Endothelial cell of umbilical vein (primary cell): ENCODE results near the gene SOX10. TPM values are rescaled to one million over a fixed set of nuclear protein-coding genes. Genes with fewer than 3 reads are reported as not detected.

ENCODE experiments used
- BruUV-seq: library from RNA; stranded (reverse); fragments of 400-500 nt; replicated peaks from 2 replicates; lab custom pipeline; 2021; lab: Mats Ljungman, UMichigan
- CTCF ChIA-PET: fragments of 300-600, 350-600 bp; sonication (Branson Sonifier 250); formaldehyde crosslinking; loops from one replicate; lab custom pipeline; 2021; ENCODE audit warnings: antibody characterized with exemption, inconsistent platforms; lab: Charles Lee
- POLR2A ChIA-PET: fragments of 300-600, 350-600 bp; sonication (Branson Sonifier 250); formaldehyde crosslinking; loops from one replicate; lab custom pipeline; 2021; ENCODE audit warnings: antibody characterized with exemption, inconsistent platforms; lab: Charles Lee
- DNase-seq: peaks from one replicate; pipeline ENCODE4 v3.0.0-alpha.2; 2011; ENCODE audit warnings: low read depth, low spot score
- FAIRE-seq: peaks from 2 replicates; lab custom pipeline; 2011; peaks lifted over from hg19 to GRCh38; lab: Jason Lieb, UNC
- H2AFZ ChIP-seq: 2 replicates; pipeline ENCODE4 v1.6.0; 2012; ENCODE audit warnings: low read depth, low read length, control low read depth, inconsistent platforms
- H3K27ac ChIP-seq: 2 replicates; pipeline ENCODE4 v1.5.1; 2011; ENCODE audit warnings: low read depth, mild to moderate bottlenecking, control low read depth, low read length, moderate library complexity; ENCODE audit not compliant: insufficient read depth
- H3K27me3 ChIP-seq, 2 experiments: 2 replicates each; pipeline versions ENCODE4 v1.6.0 to v1.6.1; 2011; ENCODE audit warnings: low read length in 2 of 2, mixed read lengths in 1 of 2; ENCODE audit not compliant: control insufficient read depth in 2 of 2, insufficient read depth in 2 of 2
- H3K36me3 ChIP-seq, 2 experiments: 2 replicates in 1 of 2; 3 replicates in 1 of 2; pipeline ENCODE4 v1.5.1; 2011; ENCODE audit warnings: low read length in 2 of 2, mild to moderate bottlenecking in 1 of 2, moderate library complexity in 1 of 2; ENCODE audit not compliant: control insufficient read depth in 2 of 2, insufficient read depth in 2 of 2; ENCODE audit errors: extremely low read depth in 1 of 2
- H3K4me1 ChIP-seq: 3 replicates; pipeline ENCODE4 v1.5.1; 2011; ENCODE audit warnings: mild to moderate bottlenecking, low read length; ENCODE audit not compliant: control insufficient read depth, insufficient read depth; ENCODE audit errors: extremely low read depth
- H3K4me2 ChIP-seq: 2 replicates; pipeline ENCODE4 v1.6.1; 2011; ENCODE audit warnings: low read length, control low read depth, mixed read lengths; ENCODE audit not compliant: insufficient read depth
- H3K4me3 ChIP-seq, 3 experiments: fragments of 200-600 bp in 1 of 3; sonication (generic), shearing (Covaris generic) in 1 of 3; replicated peaks in 1 of 3; 2 replicates each; pipeline ENCODE4 v1.5.1; 2011 to 2016; ENCODE audit warnings: control low read depth in 3 of 3, low read length in 3 of 3, mild to moderate bottlenecking in 2 of 3, inconsistent platforms in 1 of 3, low read depth in 1 of 3, moderate library complexity in 1 of 3; ENCODE audit not compliant: insufficient read depth in 1 of 3
- H3K79me2 ChIP-seq: 2 replicates; pipeline ENCODE4 v1.6.0; 2012; ENCODE audit warnings: low read length, inconsistent platforms; ENCODE audit not compliant: control insufficient read depth, insufficient read depth
- H3K9ac ChIP-seq: replicated peaks from 2 replicates; pipeline ENCODE3; 2011; ENCODE audit warnings: low read length, control low read depth; ENCODE audit not compliant: insufficient read depth; ENCODE audit errors: extremely low read depth
- H3K9me1 ChIP-seq: replicated peaks from 3 replicates; pipeline ENCODE4 v1.6.0; 2011; ENCODE audit warnings: mild to moderate bottlenecking, low read length; ENCODE audit not compliant: control insufficient read depth, insufficient read depth; ENCODE audit errors: extremely low read depth
- H3K9me3 ChIP-seq: replicated peaks from 2 replicates; pipeline ENCODE4 v1.5.1; 2012; ENCODE audit warnings: low read length, inconsistent platforms; ENCODE audit not compliant: control insufficient read depth, insufficient read depth
- H4K20me1 ChIP-seq: replicated peaks from 2 replicates; pipeline ENCODE3; 2011; ENCODE audit warnings: mild to moderate bottlenecking, low read length; ENCODE audit not compliant: control insufficient read depth, insufficient read depth; ENCODE audit errors: extremely low read depth
- CTCF ChIP-seq, 2 donors: IDR thresholded peaks; 1 replicate in 1 of 2; 2 replicates in 1 of 2; pipeline ENCODE4 v1.5.1; 2011; ENCODE audit warnings: low read length in 2 of 2, mild to moderate bottlenecking in 2 of 2, moderate library complexity in 2 of 2, control low read depth in 1 of 2, inconsistent platforms in 1 of 2, low read depth in 1 of 2; ENCODE audit not compliant: insufficient read depth in 1 of 2; ENCODE audit errors: extremely low read depth in 1 of 2
- GATA2 ChIP-seq: IDR thresholded peaks from 2 replicates; pipeline ENCODE4 v1.7.0; 2011; ENCODE audit warnings: low read depth, mild to moderate bottlenecking, moderate library complexity, mixed read lengths, low read length; ENCODE audit not compliant: insufficient read length, insufficient read depth
- POLR2AphosphoS5 ChIP-seq: IDR thresholded peaks from 2 replicates; pipeline ENCODE4 v1.6.1; 2012; ENCODE audit warnings: low read depth, mild to moderate bottlenecking, control low read depth, low read length, moderate library complexity; ENCODE audit not compliant: insufficient read depth
- dilution Hi-C: fragments of 300-500 bp; cut with MboI; formaldehyde crosslinking; loops from one replicate; pipeline ENCODE4 v1.15.0; 2019; ENCODE audit warnings: low sequenced_read_pairs; ENCODE audit not compliant: extremely low pct_ligation_motif_present
- intact Hi-C: fragments of 100-400 bp; cut with micrococcal nuclease; formaldehyde crosslinking; loops from one replicate; pipeline ENCODE4 v1.10.0; 2022
- polyA plus RNA-seq, 4 experiments: library from polyadenylated mRNA; depleted of rRNA in 3 of 4; stranded (reverse) in 3 of 4; unstranded in 1 of 4; fragments of >200 nt; gene quantifications; 2 replicates each; pipeline versions ENCODE4 v1.2.1 to v1.2.3, GENCODE V29; 2011 to 2012; ENCODE audit warnings: missing spikeins in 1 of 4
- total RNA-seq: library from RNA; stranded (reverse); gene quantifications from 2 replicates; pipeline ENCODE4 v1.2.3, GENCODE V29; 2021

SOX10 gene
- total and polyA plus RNA-seq, 2 donors (not counting 3 experiments of a cell fraction or from before 2014, with no cell fraction given): not detected

DNA sequence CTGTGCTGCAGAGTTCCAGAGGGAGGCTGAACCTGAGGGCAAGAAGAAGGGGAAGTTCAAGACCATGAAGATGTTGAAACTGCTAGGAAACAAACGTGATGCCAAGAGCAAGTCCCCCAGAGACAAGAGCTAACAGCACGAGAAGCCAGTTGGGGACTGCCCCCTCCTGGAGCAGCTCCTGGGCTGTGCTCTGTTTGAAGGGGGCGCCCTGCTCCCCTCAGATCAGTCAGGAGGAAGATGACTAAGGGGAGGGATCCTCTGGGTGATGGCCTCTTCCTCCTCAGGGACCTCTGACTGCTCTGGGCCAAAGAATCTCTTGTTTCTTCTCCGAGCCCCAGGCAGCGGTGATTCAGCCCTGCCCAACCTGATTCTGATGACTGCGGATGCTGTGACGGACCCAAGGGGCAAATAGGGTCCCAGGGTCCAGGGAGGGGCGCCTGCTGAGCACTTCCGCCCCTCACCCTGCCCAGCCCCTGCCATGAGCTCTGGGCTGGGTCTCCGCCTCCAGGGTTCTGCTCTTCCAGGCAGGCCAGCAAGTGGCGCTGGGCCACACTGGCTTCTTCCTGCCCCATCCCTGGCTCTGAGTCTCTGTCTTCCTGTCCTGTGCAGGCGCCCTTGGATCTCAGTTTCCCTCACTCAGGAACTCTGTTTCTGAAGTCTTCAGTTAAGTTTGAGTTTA lies 43.5 kb downstream of the SOX10 start:
- Histone ChIP-seq H4K20me1 (no peaks in the 10 kb centered on the region), H3K4me2 (no peak overlapping the region), H3K4me1 (peaks cover 5% of the 10 kb centered on the region), H3K36me3 (peaks cover 9 to 32% of the 10 kb centered on the region in 2 experiments), H3K79me2 (no peaks in the 10 kb centered on the region), H3K4me3 (no peak overlapping the region), H3K9me1 (no peaks in the 10 kb centered on the region), H3K9ac (no peak overlapping the region), H2AFZ (no peak overlapping the region), H3K27ac (no peak overlapping the region), H3K27me3 (no peaks in the 10 kb centered on the region), H3K9me3 (no peaks in the 10 kb centered on the region)
- dilution Hi-C loops (no loop called here), intact Hi-C loops (no loop called here)
- no TSS peak for BruUV-seq
- DNase-seq (no peak), FAIRE-seq (peak; percentile 15)
- POLR2A ChIA-PET: no interaction called here
- CTCF ChIA-PET: no interaction called here
- no peak for TF ChIP-seq POLR2AphosphoS5
- no peak for TF ChIP-seq GATA2
- TF ChIP-seq CTCF (IDR thresholded peaks at IDR 0.05; ENCODE audit: extremely low read depth in 1 of 2, insufficient read depth in 1 of 2, low read depth in 1 of 2, low read length in 2 of 2): no peak
